ENCODE data around the gene CYS1. TPM values are rescaled to one million over a fixed set of nuclear protein-coding genes. Genes with fewer than 3 reads are reported as not detected.

Gene CYS1
- total RNA-seq, 1 experiment from 2014 or later: 1.2 TPM

DNA sequence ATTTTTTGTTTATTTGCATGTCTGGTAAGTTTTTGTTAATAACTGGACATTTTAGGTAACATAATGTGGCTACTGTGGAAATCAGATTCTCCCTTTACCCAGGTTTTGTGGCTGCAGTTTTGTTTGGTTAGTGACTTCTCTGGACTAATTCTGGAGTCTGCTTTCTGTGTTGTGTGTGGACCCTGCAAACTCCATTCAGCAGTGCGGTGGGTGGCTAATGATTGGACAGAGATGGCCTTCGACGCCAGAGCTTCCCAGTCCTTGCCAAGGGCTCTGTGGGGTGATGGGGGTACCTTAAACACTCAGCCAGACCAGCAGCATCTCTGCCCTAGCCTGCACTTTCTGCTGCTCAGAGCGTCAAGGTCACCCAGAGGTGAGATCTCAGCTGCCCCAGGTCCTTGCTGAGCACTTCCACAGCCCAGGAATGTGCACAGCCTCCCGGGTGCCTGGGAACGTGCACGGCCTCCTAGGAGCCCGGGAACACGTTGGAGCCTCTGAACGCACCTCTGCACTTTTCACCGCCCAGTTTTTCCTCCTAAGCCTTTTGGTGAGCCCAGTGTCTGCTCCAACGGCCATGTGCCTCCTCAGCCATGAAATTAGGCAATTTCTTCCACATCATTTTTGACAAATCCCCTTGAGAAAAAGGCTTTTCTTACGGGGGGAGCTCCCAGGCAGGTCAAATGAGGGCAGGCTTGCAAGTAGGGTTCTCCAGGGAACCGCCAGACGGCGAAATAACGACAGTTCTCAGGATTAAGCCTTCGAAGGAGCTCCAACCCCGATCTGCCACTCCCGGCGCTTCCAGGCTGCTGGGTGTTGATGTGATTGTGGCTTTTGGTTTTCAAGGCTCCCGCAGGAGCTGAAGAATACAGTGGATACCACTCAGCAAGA, 72.0 kb downstream of the CYS1 start:
- Mint-ChIP-seq H3K27ac (no peak overlapping the region), H3K4me1 (no peaks in the 10 kb centered on the region), H3K27me3 (ENCODE audit: low read depth) (no peaks in the 10 kb centered on the region; the same call in 1 of the 2 replicates), H3K4me3 (no peak overlapping the region), H3K36me3 (no peaks in the 10 kb centered on the region), H3K9me3 (0 out of 2 replicates have a peak, but pooled peaks cover 9% of the 10 kb centered on the region)
- no peak for DNase-seq (ENCODE audit: low spot score)
- ATAC-seq: no peak
- POLR2A ChIA-PET: no interaction called here
- TF ChIP-seq ZNF317 (CRISPR knock-in tag; IDR thresholded peaks at IDR 0.05; ENCODE audit: borderline replicate concordance, low read depth) (no peak), ETV6 (CRISPR knock-in tag; IDR thresholded peaks at IDR 0.05) (no peak), SP1 (CRISPR knock-in tag; conservative IDR thresholded peaks at IDR 0.05) (no peak), SMAD4 (CRISPR knock-in tag; IDR thresholded peaks at IDR 0.05) (no peak), EMX1 (CRISPR knock-in tag; IDR thresholded peaks at IDR 0.05) (no peak), FOXK1 (CRISPR knock-in tag; IDR thresholded peaks at IDR 0.05) (no peak), ZNF423 (CRISPR knock-in tag; IDR thresholded peaks at IDR 0.05) (no peak), RORB (CRISPR knock-in tag; IDR thresholded peaks at IDR 0.05) (no peak), ZNF121 (CRISPR knock-in tag; IDR thresholded peaks at IDR 0.05) (no peak), SOX15 (CRISPR knock-in tag; IDR thresholded peaks at IDR 0.05) (no peak)
- TF ChIP-seq, protein P1, sequence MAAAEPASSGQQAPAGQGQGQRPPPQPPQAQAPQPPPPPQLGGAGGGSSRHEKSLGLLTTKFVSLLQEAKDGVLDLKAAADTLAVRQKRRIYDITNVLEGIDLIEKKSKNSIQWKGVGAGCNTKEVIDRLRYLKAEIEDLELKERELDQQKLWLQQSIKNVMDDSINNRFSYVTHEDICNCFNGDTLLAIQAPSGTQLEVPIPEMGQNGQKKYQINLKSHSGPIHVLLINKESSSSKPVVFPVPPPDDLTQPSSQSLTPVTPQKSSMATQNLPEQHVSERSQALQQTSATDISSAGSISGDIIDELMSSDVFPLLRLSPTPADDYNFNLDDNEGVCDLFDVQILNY (CRISPR knock-in tag; IDR thresholded peaks at IDR 0.05): no peak
- TF ChIP-seq, protein P2, sequence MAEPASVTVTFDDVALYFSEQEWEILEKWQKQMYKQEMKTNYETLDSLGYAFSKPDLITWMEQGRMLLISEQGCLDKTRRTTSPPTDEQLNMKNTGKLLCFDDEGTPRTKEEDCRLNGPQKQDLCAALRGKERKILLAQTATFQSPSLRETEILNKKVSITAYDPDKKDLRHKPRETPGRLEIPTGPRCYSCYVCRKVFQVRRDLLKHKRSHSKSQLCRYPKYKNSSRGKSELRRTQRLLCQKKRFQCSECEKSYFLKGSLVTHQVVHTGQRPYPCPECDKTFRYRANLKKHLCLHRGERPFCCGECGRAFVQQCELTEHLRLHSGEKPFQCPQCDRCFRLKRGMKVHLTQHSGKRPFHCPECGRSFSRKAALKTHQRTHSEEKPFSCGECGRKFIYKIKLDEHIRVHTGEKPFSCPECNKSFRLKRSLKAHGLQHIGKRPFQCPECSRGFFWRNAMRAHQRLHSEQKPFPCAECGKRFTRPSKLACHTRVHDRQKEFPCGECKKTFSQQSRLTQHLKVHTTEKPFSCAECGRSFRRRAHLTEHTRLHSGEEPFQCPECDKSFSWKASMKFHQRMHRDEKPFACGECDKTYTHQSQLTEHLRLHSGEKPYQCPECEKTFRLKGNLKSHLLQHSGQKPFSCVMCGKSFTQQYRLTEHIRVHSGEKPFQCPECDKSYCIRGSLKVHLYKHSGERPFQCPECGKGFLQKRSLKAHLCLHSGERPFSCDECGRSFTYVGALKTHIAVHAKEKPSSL (CRISPR knock-in tag; conservative IDR thresholded peaks at IDR 0.05): no peak
- TF ChIP-seq, protein P3, sequence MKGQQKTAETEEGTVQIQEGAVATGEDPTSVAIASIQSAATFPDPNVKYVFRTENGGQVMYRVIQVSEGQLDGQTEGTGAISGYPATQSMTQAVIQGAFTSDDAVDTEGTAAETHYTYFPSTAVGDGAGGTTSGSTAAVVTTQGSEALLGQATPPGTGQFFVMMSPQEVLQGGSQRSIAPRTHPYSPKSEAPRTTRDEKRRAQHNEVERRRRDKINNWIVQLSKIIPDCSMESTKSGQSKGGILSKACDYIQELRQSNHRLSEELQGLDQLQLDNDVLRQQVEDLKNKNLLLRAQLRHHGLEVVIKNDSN (CRISPR knock-in tag; IDR thresholded peaks at IDR 0.05): no peak
- TF ChIP-seq, protein P4, sequence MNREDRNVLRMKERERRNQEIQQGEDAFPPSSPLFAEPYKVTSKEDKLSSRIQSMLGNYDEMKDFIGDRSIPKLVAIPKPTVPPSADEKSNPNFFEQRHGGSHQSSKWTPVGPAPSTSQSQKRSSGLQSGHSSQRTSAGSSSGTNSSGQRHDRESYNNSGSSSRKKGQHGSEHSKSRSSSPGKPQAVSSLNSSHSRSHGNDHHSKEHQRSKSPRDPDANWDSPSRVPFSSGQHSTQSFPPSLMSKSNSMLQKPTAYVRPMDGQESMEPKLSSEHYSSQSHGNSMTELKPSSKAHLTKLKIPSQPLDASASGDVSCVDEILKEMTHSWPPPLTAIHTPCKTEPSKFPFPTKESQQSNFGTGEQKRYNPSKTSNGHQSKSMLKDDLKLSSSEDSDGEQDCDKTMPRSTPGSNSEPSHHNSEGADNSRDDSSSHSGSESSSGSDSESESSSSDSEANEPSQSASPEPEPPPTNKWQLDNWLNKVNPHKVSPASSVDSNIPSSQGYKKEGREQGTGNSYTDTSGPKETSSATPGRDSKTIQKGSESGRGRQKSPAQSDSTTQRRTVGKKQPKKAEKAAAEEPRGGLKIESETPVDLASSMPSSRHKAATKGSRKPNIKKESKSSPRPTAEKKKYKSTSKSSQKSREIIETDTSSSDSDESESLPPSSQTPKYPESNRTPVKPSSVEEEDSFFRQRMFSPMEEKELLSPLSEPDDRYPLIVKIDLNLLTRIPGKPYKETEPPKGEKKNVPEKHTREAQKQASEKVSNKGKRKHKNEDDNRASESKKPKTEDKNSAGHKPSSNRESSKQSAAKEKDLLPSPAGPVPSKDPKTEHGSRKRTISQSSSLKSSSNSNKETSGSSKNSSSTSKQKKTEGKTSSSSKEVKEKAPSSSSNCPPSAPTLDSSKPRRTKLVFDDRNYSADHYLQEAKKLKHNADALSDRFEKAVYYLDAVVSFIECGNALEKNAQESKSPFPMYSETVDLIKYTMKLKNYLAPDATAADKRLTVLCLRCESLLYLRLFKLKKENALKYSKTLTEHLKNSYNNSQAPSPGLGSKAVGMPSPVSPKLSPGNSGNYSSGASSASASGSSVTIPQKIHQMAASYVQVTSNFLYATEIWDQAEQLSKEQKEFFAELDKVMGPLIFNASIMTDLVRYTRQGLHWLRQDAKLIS (CRISPR knock-in tag; IDR thresholded peaks at IDR 0.05; ENCODE audit: borderline replicate concordance): no peak
- CTCF ChIA-PET: interaction anchor here (1.0 to 2.3 kb wide), 4 partner anchors 21 to 195 kb away, joined by 3 to 10 read pairs (median 4); no protein-coding TSS in a partner anchor

DNA sequence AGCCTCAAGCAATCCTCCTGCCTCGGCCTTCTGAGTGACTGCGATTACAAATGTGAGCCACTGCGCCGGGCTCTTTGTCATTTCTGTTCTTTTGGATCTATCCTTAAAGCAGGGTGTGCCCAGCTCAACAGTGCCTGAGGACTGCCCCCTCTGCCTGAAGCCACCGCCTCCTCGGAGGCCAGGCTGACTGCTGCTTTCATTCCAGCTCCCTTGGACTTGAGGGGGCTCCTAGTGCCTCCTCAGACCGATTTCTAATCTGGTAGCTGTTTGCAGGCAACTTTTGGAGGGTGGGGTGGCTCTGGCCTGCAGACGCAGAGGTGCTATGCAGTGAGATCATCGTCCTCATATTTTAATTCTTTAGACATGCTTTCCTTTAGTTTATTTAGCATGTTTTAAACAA, 72.8 kb downstream of the CYS1 start:
- Mint-ChIP-seq H3K36me3 (no peaks in the 10 kb centered on the region), H3K4me1 (no peaks in the 10 kb centered on the region), H3K9me3 (0 out of 2 replicates have a peak, but pooled peaks cover 9% of the 10 kb centered on the region), H3K4me3 (no peak overlapping the region), H3K27me3 (ENCODE audit: low read depth) (no peaks in the 10 kb centered on the region; the same call in 1 of the 2 replicates), H3K27ac (peak overlapping the region; percentile 27; the same call in 1 of the 2 replicates)
- CTCF ChIA-PET: interaction anchor here (0.9 to 2.3 kb wide), 3 partner anchors 23 to 401 kb away, joined by 3 to 10 read pairs (median 4); no protein-coding TSS in a partner anchor
- POLR2A ChIA-PET: no interaction called here
- no peak for DNase-seq (ENCODE audit: low spot score)
- no peak for ATAC-seq
- TF ChIP-seq NFATC4 (CRISPR knock-in tag; IDR thresholded peaks at IDR 0.05): no peak
- TF ChIP-seq, protein P1 (CRISPR knock-in tag; IDR thresholded peaks at IDR 0.05): no peak
- no peak for TF ChIP-seq JUN (CRISPR knock-in tag; IDR thresholded peaks at IDR 0.05)
- TF ChIP-seq ATF1 (CRISPR knock-in tag; IDR thresholded peaks at IDR 0.05): no peak
- no peak for TF ChIP-seq ZNF396 (CRISPR knock-in tag; IDR thresholded peaks at IDR 0.05; ENCODE audit: borderline replicate concordance)
- TF ChIP-seq, protein P5, sequence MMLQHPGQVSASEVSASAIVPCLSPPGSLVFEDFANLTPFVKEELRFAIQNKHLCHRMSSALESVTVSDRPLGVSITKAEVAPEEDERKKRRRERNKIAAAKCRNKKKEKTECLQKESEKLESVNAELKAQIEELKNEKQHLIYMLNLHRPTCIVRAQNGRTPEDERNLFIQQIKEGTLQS (CRISPR knock-in tag; conservative IDR thresholded peaks at IDR 0.05): no peak
- no peak for TF ChIP-seq NR3C1 (CRISPR knock-in tag; conservative IDR thresholded peaks at IDR 0.05; ENCODE audit: low read depth)
- no peak for TF ChIP-seq SOX15 (CRISPR knock-in tag; IDR thresholded peaks at IDR 0.05)
- TF ChIP-seq, protein P6, sequence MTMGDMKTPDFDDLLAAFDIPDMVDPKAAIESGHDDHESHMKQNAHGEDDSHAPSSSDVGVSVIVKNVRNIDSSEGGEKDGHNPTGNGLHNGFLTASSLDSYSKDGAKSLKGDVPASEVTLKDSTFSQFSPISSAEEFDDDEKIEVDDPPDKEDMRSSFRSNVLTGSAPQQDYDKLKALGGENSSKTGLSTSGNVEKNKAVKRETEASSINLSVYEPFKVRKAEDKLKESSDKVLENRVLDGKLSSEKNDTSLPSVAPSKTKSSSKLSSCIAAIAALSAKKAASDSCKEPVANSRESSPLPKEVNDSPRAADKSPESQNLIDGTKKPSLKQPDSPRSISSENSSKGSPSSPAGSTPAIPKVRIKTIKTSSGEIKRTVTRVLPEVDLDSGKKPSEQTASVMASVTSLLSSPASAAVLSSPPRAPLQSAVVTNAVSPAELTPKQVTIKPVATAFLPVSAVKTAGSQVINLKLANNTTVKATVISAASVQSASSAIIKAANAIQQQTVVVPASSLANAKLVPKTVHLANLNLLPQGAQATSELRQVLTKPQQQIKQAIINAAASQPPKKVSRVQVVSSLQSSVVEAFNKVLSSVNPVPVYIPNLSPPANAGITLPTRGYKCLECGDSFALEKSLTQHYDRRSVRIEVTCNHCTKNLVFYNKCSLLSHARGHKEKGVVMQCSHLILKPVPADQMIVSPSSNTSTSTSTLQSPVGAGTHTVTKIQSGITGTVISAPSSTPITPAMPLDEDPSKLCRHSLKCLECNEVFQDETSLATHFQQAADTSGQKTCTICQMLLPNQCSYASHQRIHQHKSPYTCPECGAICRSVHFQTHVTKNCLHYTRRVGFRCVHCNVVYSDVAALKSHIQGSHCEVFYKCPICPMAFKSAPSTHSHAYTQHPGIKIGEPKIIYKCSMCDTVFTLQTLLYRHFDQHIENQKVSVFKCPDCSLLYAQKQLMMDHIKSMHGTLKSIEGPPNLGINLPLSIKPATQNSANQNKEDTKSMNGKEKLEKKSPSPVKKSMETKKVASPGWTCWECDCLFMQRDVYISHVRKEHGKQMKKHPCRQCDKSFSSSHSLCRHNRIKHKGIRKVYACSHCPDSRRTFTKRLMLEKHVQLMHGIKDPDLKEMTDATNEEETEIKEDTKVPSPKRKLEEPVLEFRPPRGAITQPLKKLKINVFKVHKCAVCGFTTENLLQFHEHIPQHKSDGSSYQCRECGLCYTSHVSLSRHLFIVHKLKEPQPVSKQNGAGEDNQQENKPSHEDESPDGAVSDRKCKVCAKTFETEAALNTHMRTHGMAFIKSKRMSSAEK (CRISPR knock-in tag; IDR thresholded peaks at IDR 0.05; ENCODE audit: borderline replicate concordance): no peak
